Spleen (tissue), 11 donors: Measurements from ENCODE around the gene BAX. TPM values are rescaled to one million over a fixed set of nuclear protein-coding genes. Genes with fewer than 3 reads are reported as not detected.

ENCODE experiments used
- DNase-seq: peaks from one replicate; pipeline ENCODE4 v3.0.0-alpha.2; 2020
- H3K27ac ChIP-seq, 8 donors: fragments of 200-600 bp; sonication (generic) in 7 of 8; 1 replicate in 4 of 8; 2 replicates in 4 of 8; pipeline versions ENCODE4 v1.5.0 to v1.8.0; 2016 to 2021; ENCODE audit warnings: inconsistent platforms in 4 of 8, mild to moderate bottlenecking in 4 of 8, moderate library complexity in 1 of 8
- H3K27me3 ChIP-seq, 7 donors: fragments of 200-600 bp; sonication (generic) in 6 of 7; replicated peaks in 1 of 7; 1 replicate in 4 of 7; 2 replicates in 3 of 7; pipeline versions ENCODE4 v1.5.0 to v1.8.0; 2016 to 2021; ENCODE audit warnings: inconsistent platforms in 3 of 7, mild to moderate bottlenecking in 1 of 7
- H3K36me3 ChIP-seq, 6 donors: fragments of 200-600 bp; sonication (generic) in 5 of 6; 1 replicate in 4 of 6; 2 replicates in 2 of 6; pipeline versions ENCODE4 v1.5.0 to v1.8.0; 2016 to 2021; ENCODE audit warnings: inconsistent platforms in 2 of 6
- H3K4me1 ChIP-seq, 6 donors: fragments of 200-600 bp; sonication (generic) in 5 of 6; 1 replicate in 3 of 6; 2 replicates in 3 of 6; pipeline versions ENCODE4 v1.5.0 to v1.8.0; 2016 to 2021; ENCODE audit warnings: inconsistent platforms in 3 of 6
- H3K4me3 ChIP-seq, 8 donors: fragments of 200-600 bp; sonication (generic) in 7 of 8; 1 replicate in 4 of 8; 2 replicates in 4 of 8; pipeline versions ENCODE4 v1.5.0 to v1.8.0; 2016 to 2021; ENCODE audit warnings: inconsistent platforms in 4 of 8, mild to moderate bottlenecking in 4 of 8, moderate library complexity in 2 of 8
- H3K9me3 ChIP-seq, 8 donors: fragments of 200-600 bp; sonication (generic) in 7 of 8; 1 replicate in 4 of 8; 2 replicates in 4 of 8; pipeline versions ENCODE4 v1.5.0 to v1.8.0; 2016 to 2021; ENCODE audit warnings: inconsistent platforms in 4 of 8
- CTCF ChIP-seq, 11 experiments: fragments of 200-600 bp in 7 of 11; fragments of 450-650 bp in 4 of 11; sonication (generic) in 4 of 11; IDR thresholded peaks in 8 of 11; conservative IDR thresholded peaks in 3 of 11; 1 replicate in 7 of 11; 2 replicates in 4 of 11; pipeline versions ENCODE4 v1.4.0 to v1.8.0; 2016 to 2021; ENCODE audit warnings: antibody characterized with exemption in 11 of 11, inconsistent platforms in 4 of 11, mild to moderate bottlenecking in 1 of 11
- POLR2A ChIP-seq, 3 donors: fragments of 450-650 bp; IDR thresholded peaks; one replicate each; pipeline ENCODE4 v1.5.1; 2017; ENCODE audit warnings: antibody characterized with exemption in 3 of 3, mild to moderate bottlenecking in 1 of 3
- POLR2AphosphoS5 ChIP-seq, 3 donors: sonication (generic); formaldehyde crosslinking; IDR thresholded peaks; one replicate each; pipeline ENCODE4 v1.5.1; 2017; ENCODE audit warnings: antibody characterized with exemption in 3 of 3
- WGBS, 5 donors: extraction: QIAGEN DNeasy Blood & Tissue Kit in 3 of 5; methylation state at CpG; one replicate each; pipeline versions ENCODE4 v1.1.5 to v1.1.7; 2013 to 2018; 5-methylcytosine and 5-hydroxymethylcytosine counted together
- intact Hi-C: fragments of 100-400 bp; cut with DNase I; formaldehyde crosslinking; loops from one replicate; pipeline ENCODE4 v1.15.0; 2023; ENCODE audit warnings: low total_unique reads
- polyA plus RNA-seq, 3 donors: library from polyadenylated mRNA; stranded (reverse); fragments of 200-250 nt; gene quantifications; one replicate each; pipeline ENCODE4 v1.2.1, GENCODE V29; 2013
- total RNA-seq, 7 donors: library from RNA; depleted of rRNA in 3 of 7; stranded (reverse); fragments of >200 nt in 3 of 7; fragmentation: NEBNext Ultra II Directional in 4 of 7; extraction: Animal tissue kit (Norgen Biotek cat#: 25700) in 4 of 7; gene quantifications; one replicate each; pipeline versions ENCODE4 v1.1.0 to v1.2.1, GENCODE V29; 2016 to 2021
- donor health status: healthy with polysubstance abuse.
- donor health status: DM: no; HTN: no; CAD: no; lungs with moderate emphysema.
- donor health status: DM: no; HTN: no; CAD: no.
- donor health status: Bipolar disorder and iron deficiency.
- donor health status: healthy.
- donor health status: DM: no; HTN: no; CAD: no.
- donor health status: DM: yes; HTN: yes; CAD: no.

The BAX gene
- total and polyA plus RNA-seq, 10 donors, result 65.9 to 219 (median 131) TPM

- DNase-seq, result no peak
- Histone ChIP-seq H3K4me3 (no peak overlapping the region), H3K27me3 (no peaks in the 10 kb centered on the region), H3K36me3 (peaks cover 0 to 98% (median 47%) of the 10 kb centered on the region in 6 donors), H3K27ac (no peak overlapping the region), H3K9me3 (no peaks in the 10 kb centered on the region), H3K4me1 (no peaks in the 10 kb centered on the region)
- intact Hi-C loops, result no loop called here
- WGBS, 5 donors, result 91 to 98% (median 97%) methylated on average over 9 of the region's 9 CpGs
- TF ChIP-seq POLR2A (IDR thresholded peaks at IDR 0.05) (no peak), CTCF (IDR thresholded peaks at IDR 0.05 in 8 of 11, conservative IDR thresholded peaks at IDR 0.05 in 3 of 11) (no peak), POLR2AphosphoS5 (IDR thresholded peaks at IDR 0.05) (no peak)
These were observed 27.6 kb downstream of the BAX start for GRCh38 chr19:48982280-48982679.

GRCh38 chr19:48985711-48986110 lies 31.0 kb downstream of the BAX start:
- DNase-seq, result no peak
- TF ChIP-seq POLR2AphosphoS5 (IDR thresholded peaks at IDR 0.05), result peak in 1 of 3 donors; percentile 45
- no peak for TF ChIP-seq CTCF (IDR thresholded peaks at IDR 0.05 in 8 of 11, conservative IDR thresholded peaks at IDR 0.05 in 3 of 11)
- Histone ChIP-seq H3K4me3 (no peak overlapping the region), H3K27ac (no peak overlapping the region), H3K9me3 (no peaks in the 10 kb centered on the region), H3K4me1 (peaks cover 0 to 10% (median 0%) of the 10 kb centered on the region in 6 donors), H3K36me3 (peaks cover 0 to 100% (median 49%) of the 10 kb centered on the region in 6 donors), H3K27me3 (no peaks in the 10 kb centered on the region)
- 96 to 99% (median 97%) methylated on average over 4 to 13 of the region's 13 CpGs for WGBS, 5 donors
- intact Hi-C loops, result no loop called here

GRCh38 chr19:48986211-48986610 lies 31.5 kb downstream of the BAX start:
- DNase-seq, result no peak
- Histone ChIP-seq H3K9me3 (no peaks in the 10 kb centered on the region), H3K4me1 (peaks cover 0 to 15% (median 3%) of the 10 kb centered on the region in 6 donors), H3K4me3 (no peak overlapping the region), H3K27ac (no peak overlapping the region), H3K36me3 (peaks cover 0 to 100% (median 47%) of the 10 kb centered on the region in 6 donors), H3K27me3 (no peaks in the 10 kb centered on the region)
- intact Hi-C loops, result no loop called here
- no peak for TF ChIP-seq CTCF (IDR thresholded peaks at IDR 0.05 in 8 of 11, conservative IDR thresholded peaks at IDR 0.05 in 3 of 11)
- TF ChIP-seq POLR2A (IDR thresholded peaks at IDR 0.05), result no peak
- TF ChIP-seq POLR2AphosphoS5 (IDR thresholded peaks at IDR 0.05), result no peak
- 84 to 94% (median 91%) methylated on average over 3 of the region's 3 CpGs for WGBS, 5 donors

- Histone ChIP-seq H3K4me3 (no peak overlapping the region), H3K4me1 (peaks cover 6 to 26% (median 14%) of the 10 kb centered on the region in 6 donors), H3K27me3 (no peaks in the 10 kb centered on the region), H3K27ac (no peak overlapping the region), H3K36me3 (peaks cover 0 to 89% (median 36%) of the 10 kb centered on the region in 6 donors), H3K9me3 (no peaks in the 10 kb centered on the region)
- intact Hi-C loops, result no loop called here
- 82 to 92% (median 83%) methylated on average over 7 of the region's 7 CpGs for WGBS, 5 donors
- no peak for DNase-seq
- TF ChIP-seq CTCF (IDR thresholded peaks at IDR 0.05 in 8 of 11, conservative IDR thresholded peaks at IDR 0.05 in 3 of 11) (no peak), POLR2A (IDR thresholded peaks at IDR 0.05) (no peak), POLR2AphosphoS5 (IDR thresholded peaks at IDR 0.05) (no peak)
These were observed 32.6 kb downstream of the BAX start for GRCh38 chr19:48987323-48987722.
